GM18511 (cell line): ENCODE data around the gene INO80.
"Not testable (repeated sequence)": the region's sequence is repeated elsewhere in the genome, so short reads cannot be mapped to it uniquely, and the experiment has no call there.

Experiments
- ATAC-seq: cut with Tn5 transposase; IDR thresholded peaks from one replicate; pipeline ENCODE4 v1.9.1; 2021; ENCODE audit warnings: mild to moderate bottlenecking, moderate library complexity; ENCODE audit not compliant: unreplicated experiment

The INO80 gene

GRCh38 chr15:41115652-41116115, 396 bp downstream of the INO80 start:
- ATAC-seq: peak; percentile 62

GRCh38 chr15:41115161-41115651, 874 bp downstream of the INO80 start:
- peak; percentile 32 for ATAC-seq

- ATAC-seq: no peak
These were observed 9.1 kb downstream of the INO80 start for GRCh38 chr15:41106947-41107346.

GRCh38 chr15:41105348-41106334, 10.4 kb downstream of the INO80 start:
- ATAC-seq: no peak

- ATAC-seq: no peak
These were observed 11.8 kb downstream of the INO80 start for GRCh38 chr15:41104234-41104633.

GRCh38 chr15:41102854-41103253, 13.2 kb downstream of the INO80 start:
- ATAC-seq: no peak

- no peak for ATAC-seq
These were observed 19.9 kb downstream of the INO80 start for GRCh38 chr15:41096178-41096577.

GRCh38 chr15:41085029-41085428, 31.1 kb downstream of the INO80 start:
- no peak for ATAC-seq

GRCh38 chr15:41080144-41080543, 35.9 kb downstream of the INO80 start:
- ATAC-seq: no peak

GRCh38 chr15:41079717-41080116, 36.4 kb downstream of the INO80 start:
- ATAC-seq: no peak

GRCh38 chr15:41078879-41079278, 37.2 kb downstream of the INO80 start:
- not testable (repeated sequence) for ATAC-seq

GRCh38 chr15:41078125-41078524, 38.0 kb downstream of the INO80 start:
- ATAC-seq: no peak

- ATAC-seq: no peak
These were observed 43.1 kb downstream of the INO80 start for GRCh38 chr15:41073028-41073427.

GRCh38 chr15:41072013-41072412, 44.1 kb downstream of the INO80 start:
- ATAC-seq: no peak

GRCh38 chr15:41066516-41066915, 49.6 kb downstream of the INO80 start:
- ATAC-seq: no peak

GRCh38 chr15:41061667-41062066, 54.4 kb downstream of the INO80 start:
- no peak for ATAC-seq

- ATAC-seq: no peak
These were observed 55.6 kb downstream of the INO80 start for GRCh38 chr15:41060505-41060904.

- no peak for ATAC-seq
These were observed 59.3 kb downstream of the INO80 start for GRCh38 chr15:41056810-41057209.

GRCh38 chr15:41055706-41056105, 60.4 kb downstream of the INO80 start:
- no peak for ATAC-seq

- no peak for ATAC-seq
These were observed 64.9 kb downstream of the INO80 start for GRCh38 chr15:41051139-41051538.

- no peak for ATAC-seq
These were observed 67.2 kb downstream of the INO80 start for GRCh38 chr15:41048852-41049251.

GRCh38 chr15:41048397-41048796, 67.7 kb downstream of the INO80 start:
- no peak for ATAC-seq
